ENCODE results near the gene MRPS14.

Gene MRPS14

DNA sequence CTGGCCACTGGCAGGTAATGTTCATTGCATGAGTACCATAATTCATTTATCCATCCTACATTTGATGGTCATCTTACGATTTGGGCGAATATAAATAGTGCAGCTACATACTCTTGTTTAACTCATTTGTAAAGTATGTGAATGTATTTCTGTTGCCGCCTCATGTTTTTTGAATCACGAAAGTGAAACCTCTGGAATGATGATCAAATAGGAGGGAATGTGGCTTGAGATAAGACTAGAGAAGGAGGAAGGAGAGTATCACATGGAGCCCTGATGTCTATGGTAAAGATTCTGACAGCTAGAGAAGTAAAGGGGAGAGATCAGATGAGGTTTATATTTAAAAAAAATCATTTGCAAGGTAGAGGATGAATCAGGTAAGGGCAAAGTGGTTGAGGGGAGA, 8.0 kb downstream of the MRPS14 start:
- DNase-seq: no peak

- no peak for DNase-seq
These were observed 9.8 kb downstream of the MRPS14 start for GRCh38 chr1:175013445-175013844.

DNA sequence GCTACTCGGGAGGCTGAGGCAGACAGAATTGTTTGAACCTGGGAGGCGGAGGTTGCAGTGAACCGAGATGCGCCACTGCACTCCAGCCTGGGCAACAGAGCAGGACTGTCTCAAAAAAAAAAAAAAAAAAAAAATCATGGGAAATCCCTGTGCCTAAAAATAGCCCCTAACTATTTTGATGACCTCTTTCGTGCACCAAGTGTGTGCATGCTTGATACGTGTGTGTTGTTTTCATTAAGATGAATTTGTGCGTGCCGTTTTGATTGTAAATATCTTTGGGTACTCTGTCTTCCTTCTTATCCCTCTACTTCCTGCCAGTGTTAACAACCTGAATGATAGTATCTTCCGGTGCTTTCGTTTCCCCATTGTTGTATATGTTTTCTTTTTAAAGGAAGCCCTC, 13.7 kb downstream of the MRPS14 start:
- DNase-seq: no peak

DNA sequence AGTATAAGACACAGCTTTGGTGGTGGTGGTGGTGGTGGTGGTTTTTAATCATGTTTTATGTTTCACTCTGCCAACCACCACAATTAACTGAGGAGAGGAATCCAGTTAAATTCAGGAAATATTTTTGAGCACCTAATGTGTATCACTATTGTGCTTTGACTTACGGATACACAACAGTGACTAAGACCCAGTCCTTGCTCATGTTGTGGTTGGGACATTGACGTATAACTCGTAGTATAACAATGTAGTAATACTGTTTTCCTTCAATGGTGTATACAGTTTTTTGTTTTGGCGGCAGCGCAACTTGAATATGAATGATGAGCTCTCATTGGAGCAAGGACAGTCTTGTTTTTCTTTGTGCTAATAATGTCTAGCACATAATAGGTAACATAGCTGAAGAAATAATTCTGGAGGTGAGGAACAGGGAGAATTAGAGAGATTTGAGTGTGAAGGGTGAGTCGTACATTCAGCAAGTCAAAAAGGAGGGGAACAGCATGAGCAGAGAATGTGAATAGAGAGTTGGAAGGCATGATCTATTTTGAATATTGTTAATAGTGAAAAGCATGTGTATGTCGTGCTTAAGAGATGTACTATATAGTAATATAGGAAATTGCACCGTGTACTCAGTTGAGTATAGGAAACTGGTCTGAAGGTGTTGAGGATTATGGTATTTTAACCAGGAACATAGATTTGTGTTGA, 18.0 kb downstream of the MRPS14 start:
- DNase-seq: peak; percentile 30

GRCh38 chr1:175003521-175003920, 19.7 kb downstream of the MRPS14 start:
- no peak for DNase-seq

DNA sequence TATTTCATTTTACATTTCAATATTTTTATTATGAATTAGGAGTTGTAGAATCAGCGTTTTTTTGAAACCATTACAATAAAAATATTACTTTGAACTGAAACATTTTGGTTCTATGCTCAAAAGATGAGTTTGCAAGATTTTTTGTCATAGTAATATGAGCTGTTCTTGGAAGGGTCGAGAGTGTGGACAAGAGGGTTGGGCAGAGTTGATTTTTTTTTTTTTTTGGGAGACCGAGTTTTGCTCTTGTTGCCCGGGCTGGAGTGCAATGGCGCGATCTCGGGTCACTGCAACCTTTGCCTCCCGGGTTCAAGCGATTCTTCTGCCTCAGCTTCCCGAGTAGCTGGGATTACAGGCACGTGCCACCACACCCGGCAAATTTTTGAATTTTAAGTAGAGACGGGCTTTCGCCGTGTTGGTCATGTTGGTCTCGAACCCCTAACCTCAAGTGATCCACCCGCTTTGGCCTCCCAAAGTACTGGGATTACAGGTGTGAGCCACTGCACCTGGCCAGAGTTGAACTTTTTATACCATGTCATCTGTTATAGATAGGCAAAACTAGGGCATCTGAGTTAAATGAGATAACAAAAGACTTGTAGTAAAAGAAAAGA, 20.2 kb downstream of the MRPS14 start:
- no peak for DNase-seq

DNA sequence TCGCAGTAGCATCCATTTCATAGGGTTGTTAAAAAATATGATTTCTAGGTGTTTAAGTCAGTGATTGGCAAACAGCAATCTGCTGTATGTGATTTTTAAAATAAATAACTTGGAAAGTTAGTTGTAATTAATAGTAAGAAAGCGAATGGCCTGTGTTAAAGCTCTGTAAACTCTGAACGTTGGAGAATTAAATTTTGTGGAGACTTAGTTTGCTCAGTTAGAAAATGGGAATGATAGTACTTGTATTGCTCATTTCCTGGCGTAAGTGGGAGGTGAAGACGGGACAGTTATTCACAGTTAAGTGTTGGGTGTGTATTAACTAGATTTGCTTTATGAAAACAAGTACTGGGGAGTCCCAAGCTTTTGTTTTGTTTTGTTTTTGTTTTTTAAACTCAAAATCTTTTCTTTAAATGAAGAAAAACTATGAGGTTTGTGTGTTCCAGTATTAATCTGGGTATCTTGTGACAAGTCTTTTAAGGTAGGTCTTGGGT, 22.5 kb downstream of the MRPS14 start:
- peak; percentile 44 for DNase-seq

DNA sequence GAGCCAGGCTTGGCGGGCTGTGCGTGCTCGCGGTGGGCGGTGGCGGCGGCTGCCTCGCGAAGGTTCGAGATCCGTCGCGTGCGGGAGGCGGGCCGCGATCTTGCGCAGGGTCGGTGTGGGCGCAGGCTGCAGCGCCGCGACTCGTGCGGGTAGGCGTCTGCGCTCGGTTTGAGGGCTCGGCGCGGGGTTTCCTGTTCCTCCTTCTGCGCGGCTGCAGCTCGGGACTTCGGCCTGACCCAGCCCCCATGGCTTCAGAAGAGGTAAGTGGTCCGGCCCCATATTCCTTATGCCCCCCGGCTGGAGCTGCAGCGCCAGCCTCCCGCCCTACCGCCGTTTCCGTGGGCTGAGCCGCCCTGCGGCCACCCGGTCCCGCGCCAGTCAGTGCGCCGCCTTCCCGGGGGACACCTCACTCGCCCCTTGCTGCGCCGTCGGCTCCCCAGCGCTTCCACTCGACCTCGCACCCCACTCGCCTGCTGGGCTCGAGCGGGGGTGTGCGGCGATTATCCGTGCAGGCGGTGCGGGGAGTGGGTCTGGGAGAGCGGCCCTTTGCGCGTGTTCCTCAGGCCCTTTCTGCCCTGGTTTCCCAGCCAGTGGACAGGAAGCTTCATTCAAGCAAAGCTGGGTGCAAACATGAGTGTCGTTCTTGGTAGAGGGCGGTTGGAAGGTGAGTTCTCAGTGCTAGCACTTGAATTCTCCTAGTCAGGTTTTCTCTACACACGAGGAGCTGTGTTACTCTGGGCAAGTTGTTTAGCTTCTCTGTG, 23.1 kb downstream of the MRPS14 start, which contains the start of gene CACYBP:
Gene CACYBP, plus strand, starts transcription at position 12 of the 761 bp plus-strand sequence. Its CDS starts 234 bp downstream, at position 246.
- peak; percentile 46 for DNase-seq

DNA sequence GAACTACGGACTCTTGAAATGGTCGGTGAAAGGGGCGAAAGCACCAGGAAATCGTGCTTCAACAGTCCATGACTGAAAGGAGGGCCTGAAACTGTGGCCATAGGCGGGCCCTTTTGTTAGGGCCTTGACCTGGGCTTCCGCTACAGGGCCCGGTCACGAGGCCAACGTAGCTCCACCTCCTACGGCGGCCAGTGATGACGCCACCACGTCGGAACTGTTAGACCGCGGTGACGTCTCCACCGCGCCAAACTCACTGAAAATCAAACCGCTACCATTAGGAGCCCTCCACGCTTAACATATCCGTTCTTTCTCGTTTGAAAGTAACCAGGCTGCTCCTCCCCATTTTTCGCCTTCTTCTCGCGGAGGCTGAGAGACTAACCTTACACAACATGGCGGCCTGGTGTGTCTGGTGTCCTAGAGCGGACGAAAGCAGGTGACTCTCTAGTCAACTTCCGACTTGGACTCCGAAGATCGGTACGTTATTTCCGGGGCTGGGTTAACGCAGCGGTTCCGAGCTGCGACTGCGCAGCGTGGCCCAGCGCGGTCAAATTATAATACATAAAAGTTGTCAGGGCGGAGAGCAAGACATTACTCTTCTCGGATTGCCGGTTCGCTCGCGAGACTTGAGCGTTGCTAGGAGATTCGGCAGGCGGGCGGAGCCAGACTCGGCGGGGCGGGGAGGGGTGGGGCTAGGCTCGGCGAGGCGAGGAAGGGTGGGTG, 23.8 kb downstream of the MRPS14 start:
- DNase-seq: peak; percentile 98

DNA sequence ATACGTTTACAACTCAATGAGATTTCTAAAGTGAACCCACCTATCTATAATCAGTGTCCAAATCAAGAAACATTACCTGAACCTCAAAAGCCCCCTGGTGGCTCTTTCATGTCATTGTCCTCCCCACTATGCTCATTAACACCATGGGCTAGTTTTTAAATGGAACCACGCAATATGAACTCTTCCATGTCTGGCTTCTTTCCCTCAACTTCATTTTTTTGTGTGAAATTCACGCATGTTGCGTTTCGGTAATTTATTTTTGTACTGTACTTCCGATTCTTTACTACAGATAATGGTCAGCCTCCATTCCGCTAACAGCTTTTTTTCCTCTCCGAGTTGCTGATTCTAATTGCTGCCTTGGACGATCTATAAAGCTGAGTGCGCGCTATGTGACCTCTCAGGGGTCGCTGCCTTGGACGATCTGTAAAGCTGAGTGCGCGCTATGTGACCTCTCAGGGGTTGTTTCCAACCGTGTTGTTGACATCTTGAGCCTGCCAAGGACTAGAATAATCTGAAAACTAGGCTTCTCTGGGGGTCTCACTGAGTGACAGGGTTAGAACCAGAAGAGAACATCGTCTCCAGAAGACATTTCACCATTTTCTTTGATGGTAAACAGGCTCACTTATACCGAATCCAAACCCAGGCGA, 24.5 kb downstream of the MRPS14 start:
- DNase-seq: peak; percentile 73

DNA sequence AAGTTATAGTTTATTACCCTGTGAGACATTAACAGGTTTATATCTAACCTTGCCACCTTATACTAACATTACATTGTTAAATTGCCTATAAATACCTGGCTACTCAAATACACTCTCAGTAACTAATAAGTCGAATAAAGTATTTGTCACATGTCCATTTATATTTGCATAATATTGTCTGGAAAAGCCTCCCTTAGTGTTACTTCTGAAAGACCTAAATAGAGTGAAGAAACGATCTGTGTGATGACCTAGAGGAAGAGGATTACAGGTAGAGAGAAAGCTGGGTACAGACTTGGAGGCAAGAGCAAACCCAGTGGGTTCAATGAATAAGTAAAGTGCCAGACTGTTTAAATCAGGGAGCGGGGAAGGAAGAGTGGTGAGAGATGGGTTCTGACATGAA, 26.2 kb downstream of the MRPS14 start:
- no peak for DNase-seq

DNA sequence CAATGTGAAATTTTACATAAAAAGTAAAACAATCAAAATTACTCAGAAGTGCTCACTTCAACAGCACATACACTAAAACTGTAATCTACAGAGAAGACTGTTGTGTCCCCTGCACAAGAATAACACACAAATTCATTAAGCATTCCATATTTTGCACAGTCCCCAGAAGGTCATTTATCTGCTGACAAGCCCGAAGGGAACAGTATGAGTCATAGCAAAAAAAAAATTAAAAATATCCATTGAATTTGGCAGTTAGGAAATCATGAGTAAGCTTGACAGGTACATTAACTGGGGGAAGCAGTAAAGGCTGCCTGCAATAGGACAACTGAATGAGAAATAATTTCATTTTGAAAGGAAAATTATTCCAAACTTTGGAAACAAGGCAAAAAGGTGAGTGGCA, 26.7 kb downstream of the MRPS14 start:
- no peak for DNase-seq

DNA sequence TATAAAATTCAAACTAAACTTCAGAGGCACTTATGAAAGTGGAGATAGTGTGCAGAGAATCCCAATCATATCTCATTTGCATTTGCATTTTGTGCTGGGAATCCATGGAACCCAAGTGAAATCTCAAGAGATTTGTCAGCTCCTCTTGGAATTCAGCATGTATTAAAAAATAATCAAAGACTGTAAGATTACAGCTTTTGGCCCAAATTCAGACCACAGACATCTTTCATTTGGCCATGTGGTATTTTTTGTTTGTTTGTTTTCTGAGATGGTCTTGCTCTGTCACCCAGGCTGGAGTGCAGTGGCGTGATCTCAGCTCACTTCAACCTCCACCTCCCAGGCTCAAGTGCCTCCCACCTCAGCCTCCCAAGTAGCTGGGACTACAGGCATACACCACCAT, 27.3 kb downstream of the MRPS14 start:
- DNase-seq: no peak

DNA sequence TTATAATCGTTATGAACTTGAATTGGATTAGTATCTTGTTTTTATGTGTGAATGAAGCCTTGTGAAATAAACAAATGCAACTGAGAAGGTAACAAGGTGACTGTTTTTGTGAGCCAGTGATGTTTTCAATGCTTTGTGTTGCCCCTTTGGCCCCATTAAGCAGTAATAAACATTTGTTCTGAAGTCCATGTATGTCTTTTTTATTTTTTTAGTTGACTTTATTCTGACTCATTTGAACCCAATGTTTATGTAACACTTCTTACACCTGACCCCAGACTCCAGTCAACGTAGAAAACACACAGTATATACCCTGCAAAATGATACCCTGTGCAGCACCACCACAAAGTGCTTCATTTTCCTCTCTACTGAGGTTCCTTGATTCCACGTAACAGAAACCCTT, 28.1 kb downstream of the MRPS14 start:
- DNase-seq: no peak

DNA sequence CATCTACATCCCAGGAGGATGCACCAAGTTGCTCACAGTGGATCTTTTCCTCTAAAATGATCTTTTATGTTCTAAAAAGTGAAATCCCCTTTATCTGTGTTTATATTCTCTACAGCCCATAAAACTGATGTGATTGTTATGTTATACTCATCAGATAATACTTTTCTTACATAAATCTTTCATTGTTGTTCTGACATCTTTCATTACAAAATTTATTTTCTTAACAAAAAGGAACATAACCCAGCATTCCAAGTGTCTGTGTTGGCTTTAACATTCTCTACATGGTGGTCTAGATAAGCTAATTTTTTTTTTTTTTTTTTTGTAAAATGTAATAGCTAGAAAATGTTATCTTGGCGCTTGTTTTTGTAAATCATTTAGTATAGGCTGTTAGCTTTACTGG, 31.8 kb downstream of the MRPS14 start:
- DNase-seq: no peak

DNA sequence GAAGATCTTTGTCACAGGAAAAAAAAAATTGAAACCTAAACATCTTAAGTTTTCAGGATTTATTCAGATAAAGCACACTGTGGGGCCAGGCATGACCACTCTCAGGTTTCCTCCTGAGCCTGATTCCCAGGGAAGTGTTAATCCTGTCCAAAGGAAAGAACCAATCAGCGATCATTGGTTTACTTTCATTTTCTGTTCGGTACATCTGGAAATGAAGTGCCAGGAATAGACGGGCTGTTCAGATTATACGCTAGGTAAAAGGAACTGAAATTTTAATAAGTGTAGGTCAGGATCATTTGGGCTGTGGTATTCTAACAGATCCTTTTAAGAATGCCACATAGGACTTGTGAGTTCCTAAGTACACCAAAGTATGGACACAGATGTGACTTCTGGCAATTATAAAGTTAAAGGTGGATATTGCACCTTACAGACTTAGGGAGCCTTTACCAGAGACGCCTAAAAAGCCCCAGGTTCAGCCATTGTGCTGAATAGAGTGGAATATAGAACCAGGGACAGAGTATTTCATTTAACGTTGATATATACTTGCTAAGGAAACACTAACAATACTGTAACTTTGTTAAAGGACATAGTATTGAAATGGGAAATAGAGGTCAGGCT, 32.7 kb downstream of the MRPS14 start:
- DNase-seq: no peak

GRCh38 chr1:174989536-174990220, 33.5 kb downstream of the MRPS14 start:
- DNase-seq: no peak

GRCh38 chr1:174988986-174989385, 34.2 kb downstream of the MRPS14 start:
- DNase-seq: no peak

- DNase-seq: no peak
These were observed 34.7 kb downstream of the MRPS14 start for GRCh38 chr1:174988539-174988938.

GRCh38 chr1:174984952-174985351, 38.3 kb downstream of the MRPS14 start:
- DNase-seq: no peak

DNA sequence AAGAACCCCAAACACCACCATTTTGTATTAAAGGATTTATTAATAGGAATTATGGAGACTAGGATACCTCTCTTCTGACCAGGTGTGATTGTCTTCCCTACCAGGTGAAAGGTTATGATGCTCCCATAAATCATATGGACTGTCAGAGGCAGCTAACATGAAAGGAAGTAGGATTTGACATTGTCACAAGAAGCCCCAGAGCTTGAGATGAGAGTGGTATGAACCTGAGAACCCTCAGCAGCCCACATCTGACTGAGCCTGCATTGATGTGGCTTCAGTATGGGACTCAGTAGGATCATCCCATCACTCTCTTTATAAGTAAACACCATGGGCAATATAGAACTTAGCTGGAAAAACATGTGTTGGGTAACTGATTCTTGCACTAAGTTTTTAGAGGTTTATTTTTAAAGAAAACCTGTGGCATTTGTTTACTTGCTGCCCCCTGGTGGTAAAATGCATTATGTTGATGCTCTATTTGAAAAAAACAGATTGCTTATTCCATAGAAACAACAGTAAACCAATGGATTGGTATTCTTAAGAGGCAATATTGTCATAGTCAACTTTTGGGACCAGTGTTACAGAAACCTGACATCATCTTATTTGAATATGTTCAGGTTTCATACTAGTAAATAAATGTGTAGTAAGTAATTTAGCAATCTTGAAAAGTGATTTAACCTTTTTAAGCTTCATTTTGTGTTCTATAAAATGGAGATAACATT, 40.1 kb downstream of the MRPS14 start:
- peak; percentile 59 for DNase-seq
